ENCODE measurements around the gene SLC2A9.

GRCh38 chr4:10030972-10031667, 9.8 kb upstream of the SLC2A9 start:
- TF ChIP-seq CTCF (conservative IDR thresholded peaks at IDR 0.05; ENCODE audit: low read length) (no peak), EZH2phosphoT487 (IDR thresholded peaks at IDR 0.05; ENCODE audit: borderline replicate concordance, low read depth, low read length) (no peak)

Measured in OCI-LY7 (cell line).